Measurements from ENCODE around the gene CLEC5A.

Gene CLEC5A

GRCh38 chr7:141889321-141889720 lies 57.5 kb downstream of the CLEC5A start:
- no peak overlapping the region for H3K9ac ChIP-seq (ENCODE audit: low read length)
- H3K4me3 ChIP-seq (ENCODE audit: low read length), result no peak overlapping the region
- no peaks in the 10 kb centered on the region for H3K9me3 ChIP-seq (ENCODE audit: control insufficient read depth, low read length)
- no peaks in the 10 kb centered on the region for H3K36me3 ChIP-seq (ENCODE audit: control insufficient read depth, insufficient read depth, low read length)
- no peaks in the 10 kb centered on the region for H3K4me1 ChIP-seq (ENCODE audit: control insufficient read depth, insufficient read depth, low read length)
- no peaks in the 10 kb centered on the region for H3K27me3 ChIP-seq (ENCODE audit: control insufficient read depth, insufficient read depth, low read length)

GRCh38 chr7:141884539-141885225 lies 62.1 kb downstream of the CLEC5A start:
- Histone ChIP-seq H3K36me3 (ENCODE audit: control insufficient read depth, insufficient read depth, low read length) (no peaks in the 10 kb centered on the region), H3K4me3 (ENCODE audit: low read length) (no peak overlapping the region), H3K4me1 (ENCODE audit: control insufficient read depth, insufficient read depth, low read length) (no peaks in the 10 kb centered on the region), H3K9me3 (ENCODE audit: control insufficient read depth, low read length) (no peaks in the 10 kb centered on the region), H3K27me3 (ENCODE audit: control insufficient read depth, insufficient read depth, low read length) (no peaks in the 10 kb centered on the region), H3K9ac (ENCODE audit: low read length) (no peak overlapping the region)

- H3K9me3 ChIP-seq (ENCODE audit: control insufficient read depth, low read length), result no peaks in the 10 kb centered on the region
- H3K27me3 ChIP-seq (ENCODE audit: control insufficient read depth, insufficient read depth, low read length), result no peaks in the 10 kb centered on the region
- no peaks in the 10 kb centered on the region for H3K36me3 ChIP-seq (ENCODE audit: control insufficient read depth, insufficient read depth, low read length)
- H3K4me1 ChIP-seq (ENCODE audit: control insufficient read depth, insufficient read depth, low read length), result no peaks in the 10 kb centered on the region
- no peak overlapping the region for H3K4me3 ChIP-seq (ENCODE audit: low read length)
- H3K9ac ChIP-seq (ENCODE audit: low read length), result no peak overlapping the region
These were observed 65.8 kb downstream of the CLEC5A start for GRCh38 chr7:141880960-141881359.

GRCh38 chr7:141877365-141877764 lies 69.4 kb downstream of the CLEC5A start:
- H3K36me3 ChIP-seq (ENCODE audit: control insufficient read depth, insufficient read depth, low read length), result no peaks in the 10 kb centered on the region
- no peak overlapping the region for H3K9ac ChIP-seq (ENCODE audit: low read length)

More at GRCh38 chr7:141877365-141877764, 69.4 kb downstream of the CLEC5A start:
- H3K4me3 ChIP-seq (ENCODE audit: low read length), result no peak overlapping the region
- no peaks in the 10 kb centered on the region for H3K27me3 ChIP-seq (ENCODE audit: control insufficient read depth, insufficient read depth, low read length)
- no peaks in the 10 kb centered on the region for H3K9me3 ChIP-seq (ENCODE audit: control insufficient read depth, low read length)
- H3K4me1 ChIP-seq (ENCODE audit: control insufficient read depth, insufficient read depth, low read length), result no peaks in the 10 kb centered on the region
